WTC11 (cell line): ENCODE data around the gene ITLN2. TPM values are rescaled to one million over a fixed set of nuclear protein-coding genes. Genes with fewer than 3 reads are reported as not detected.

Experiments
- ATAC-seq: fragments of 200-7000 bp; cut with Tn5 transposase; 2 replicates; pipeline ENCODE4 v1.10.0; 2021; ENCODE audit warnings: mild to moderate bottlenecking, moderate library complexity
- CTCF ChIA-PET: fragments of 300-600 bp; sonication (Branson Sonifier 250); formaldehyde crosslinking; loops from one replicate; lab custom pipeline; 2021; ENCODE audit warnings: antibody characterized with exemption; lab: Charles Lee
- POLR2A ChIA-PET: fragments of 350-600 bp; sonication (Branson Sonifier 250); formaldehyde crosslinking; loops from one replicate; lab custom pipeline; 2021; ENCODE audit warnings: antibody characterized with exemption; lab: Charles Lee
- DNase-seq: peaks from one replicate; pipeline ENCODE4 v3.0.0; 2021; ENCODE audit warnings: low spot score
- H3K27ac Mint-ChIP-seq: 2 replicates; pipeline ENCODE4 v1.8.0; 2021; ENCODE audit warnings: mixed read lengths
- H3K27me3 Mint-ChIP-seq: 2 replicates; pipeline ENCODE4 v1.8.0; 2021; ENCODE audit warnings: low read depth, mild to moderate bottlenecking, moderate library complexity, mixed read lengths
- H3K36me3 Mint-ChIP-seq: 2 replicates; pipeline ENCODE4 v1.8.0; 2021; ENCODE audit warnings: mixed read lengths
- H3K4me1 Mint-ChIP-seq: 2 replicates; pipeline ENCODE4 v1.8.0; 2022; ENCODE audit warnings: mixed read lengths
- H3K4me3 Mint-ChIP-seq: 2 replicates; pipeline ENCODE4 v1.8.0; 2021; ENCODE audit warnings: mild to moderate bottlenecking, moderate library complexity, mixed read lengths
- H3K9me3 Mint-ChIP-seq: 2 replicates; pipeline ENCODE4 v1.8.0; 2021; ENCODE audit warnings: mixed read lengths
- ELF4 ChIP-seq: sonication (generic); formaldehyde crosslinking; IDR thresholded peaks from 2 replicates; pipeline ENCODE4 v1.8.1; 2022; ENCODE audit warnings: low read depth, mild to moderate bottlenecking, moderate library complexity, missing genetic modification reagents
- ETV6 ChIP-seq: sonication (generic); formaldehyde crosslinking; IDR thresholded peaks from 2 replicates; pipeline ENCODE4 v1.8.1; 2022; ENCODE audit warnings: mild to moderate bottlenecking, missing genetic modification reagents
- FOXK1 ChIP-seq: sonication (generic); formaldehyde crosslinking; IDR thresholded peaks from 2 replicates; pipeline ENCODE4 v1.8.0; 2022; ENCODE audit warnings: mild to moderate bottlenecking, moderate library complexity, missing genetic modification reagents
- IRF2 ChIP-seq: sonication (generic); formaldehyde crosslinking; IDR thresholded peaks from 2 replicates; pipeline ENCODE4 v1.8.0; 2022; ENCODE audit warnings: low read depth, missing genetic modification reagents, borderline replicate concordance
- MYBL2 ChIP-seq: sonication (generic); formaldehyde crosslinking; IDR thresholded peaks from 2 replicates; pipeline ENCODE4 v1.8.1; 2023; ENCODE audit warnings: mild to moderate bottlenecking, moderate library complexity, missing genetic modification reagents
- NFATC4 ChIP-seq: fragments of 250-450 bp; sonication (Bioruptor Pico); IDR thresholded peaks from 2 replicates; pipeline ENCODE4 v1.9.0; 2021; ENCODE audit warnings: mild to moderate bottlenecking
- NR1H2 ChIP-seq: sonication (generic); formaldehyde crosslinking; IDR thresholded peaks from 2 replicates; pipeline ENCODE4 v1.9.0; 2021; ENCODE audit warnings: mild to moderate bottlenecking, moderate library complexity, missing genetic modification reagents
- SP1 ChIP-seq: sonication (generic); formaldehyde crosslinking; conservative IDR thresholded peaks from 2 replicates; pipeline ENCODE4 v1.8.1; 2022; ENCODE audit warnings: missing genetic modification reagents
- TEAD1 ChIP-seq: sonication (generic); formaldehyde crosslinking; IDR thresholded peaks from 2 replicates; pipeline ENCODE4 v1.8.0; 2022; ENCODE audit warnings: mild to moderate bottlenecking, missing genetic modification reagents
- ZNF121 ChIP-seq: sonication (generic); formaldehyde crosslinking; IDR thresholded peaks from 2 replicates; pipeline ENCODE4 v1.8.0; 2023; ENCODE audit warnings: missing genetic modification reagents
- ZNF219 ChIP-seq: sonication (generic); formaldehyde crosslinking; IDR thresholded peaks from 2 replicates; pipeline ENCODE4 v1.8.0; 2023; ENCODE audit warnings: missing genetic modification reagents, mild to moderate bottlenecking, borderline replicate concordance
- ZNF232 ChIP-seq: sonication (generic); formaldehyde crosslinking; IDR thresholded peaks from 2 replicates; pipeline ENCODE4 v1.8.0; 2022; ENCODE audit warnings: mild to moderate bottlenecking, missing genetic modification reagents
- ZNF423 ChIP-seq: fragments of 250-450 bp; sonication (Bioruptor Pico); IDR thresholded peaks from 2 replicates; pipeline ENCODE4 v2.1.2; 2022; ENCODE audit warnings: mild to moderate bottlenecking, moderate library complexity
- total RNA-seq: library from RNA; stranded (reverse); gene quantifications from 3 replicates; pipeline ENCODE4 v1.2.3, GENCODE V29; 2021
- TF ChIP-seq, protein P1 (sequence below): fragments of 250-450 bp; sonication (Bioruptor Pico); IDR thresholded peaks from 2 replicates; pipeline ENCODE4 v1.9.0; 2021; ENCODE audit warnings: moderate library complexity, mild to moderate bottlenecking, inconsistent platforms, borderline replicate concordance
- TF ChIP-seq, protein P2 (sequence below): fragments of 250-450 bp; sonication (Bioruptor Pico); IDR thresholded peaks from 2 replicates; pipeline ENCODE4 v1.9.0; 2021; ENCODE audit warnings: mild to moderate bottlenecking
- TF ChIP-seq, protein P3 (sequence below): sonication (generic); formaldehyde crosslinking; IDR thresholded peaks from 2 replicates; pipeline ENCODE4 v1.8.0; 2022; ENCODE audit warnings: mild to moderate bottlenecking, missing genetic modification reagents
- TF ChIP-seq, protein P4 (sequence below): sonication (generic); formaldehyde crosslinking; IDR thresholded peaks from 2 replicates; pipeline ENCODE4 v1.8.0; 2022; ENCODE audit warnings: mild to moderate bottlenecking, missing genetic modification reagents
- TF ChIP-seq, protein P5 (sequence below): sonication (generic); formaldehyde crosslinking; IDR thresholded peaks from 2 replicates; pipeline ENCODE4 v1.8.0; 2023; ENCODE audit warnings: mild to moderate bottlenecking, missing genetic modification reagents
- TF ChIP-seq, protein P6 (sequence below): sonication (generic); formaldehyde crosslinking; IDR thresholded peaks from 2 replicates; pipeline ENCODE4 v1.8.1; 2023; ENCODE audit warnings: mild to moderate bottlenecking, moderate library complexity, missing genetic modification reagents
- TF ChIP-seq, protein P7 (sequence below): sonication (generic); formaldehyde crosslinking; IDR thresholded peaks from 2 replicates; pipeline ENCODE4 v1.8.0; 2022; ENCODE audit warnings: missing genetic modification reagents

Gene ITLN2
- total RNA-seq, 1 experiment from 2014 or later: 5.9 TPM

DNA sequence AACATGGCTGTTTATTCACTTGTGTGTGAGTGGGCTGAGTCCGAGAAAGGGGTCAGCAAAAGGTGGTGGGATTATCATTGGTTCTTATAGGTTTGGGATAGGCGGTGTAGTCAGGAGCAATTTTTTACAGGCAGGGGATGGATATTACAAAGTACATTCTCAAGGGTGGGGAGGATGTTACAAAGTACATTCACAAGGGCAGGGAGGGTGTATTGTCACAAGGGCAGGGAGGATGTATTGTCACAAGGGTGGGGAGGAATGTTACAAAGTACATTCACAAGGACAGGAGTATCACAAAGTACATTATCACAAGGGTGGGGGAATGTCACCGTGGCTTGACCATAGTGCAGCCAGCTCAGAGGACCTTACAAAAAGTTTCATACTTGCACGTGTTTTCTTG is 31.1 kb upstream of the ITLN2 start (continued):
- TF ChIP-seq, protein P1, sequence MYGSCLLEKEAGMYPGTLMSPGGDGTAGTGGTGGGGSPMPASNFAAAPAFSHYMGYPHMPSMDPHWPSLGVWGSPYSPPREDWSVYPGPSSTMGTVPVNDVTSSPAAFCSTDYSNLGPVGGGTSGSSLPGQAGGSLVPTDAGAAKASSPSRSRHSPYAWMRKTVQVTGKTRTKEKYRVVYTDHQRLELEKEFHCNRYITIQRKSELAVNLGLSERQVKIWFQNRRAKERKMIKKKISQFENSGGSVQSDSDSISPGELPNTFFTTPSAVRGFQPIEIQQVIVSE: no peak
- TF ChIP-seq, protein P2, sequence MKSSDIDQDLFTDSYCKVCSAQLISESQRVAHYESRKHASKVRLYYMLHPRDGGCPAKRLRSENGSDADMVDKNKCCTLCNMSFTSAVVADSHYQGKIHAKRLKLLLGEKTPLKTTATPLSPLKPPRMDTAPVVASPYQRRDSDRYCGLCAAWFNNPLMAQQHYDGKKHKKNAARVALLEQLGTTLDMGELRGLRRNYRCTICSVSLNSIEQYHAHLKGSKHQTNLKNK (CRISPR knock-in tag): no peak
- TF ChIP-seq, protein P3, sequence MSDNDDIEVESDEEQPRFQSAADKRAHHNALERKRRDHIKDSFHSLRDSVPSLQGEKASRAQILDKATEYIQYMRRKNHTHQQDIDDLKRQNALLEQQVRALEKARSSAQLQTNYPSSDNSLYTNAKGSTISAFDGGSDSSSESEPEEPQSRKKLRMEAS: no peak
- TF ChIP-seq, all 79 proteins: peak for 0

DNA sequence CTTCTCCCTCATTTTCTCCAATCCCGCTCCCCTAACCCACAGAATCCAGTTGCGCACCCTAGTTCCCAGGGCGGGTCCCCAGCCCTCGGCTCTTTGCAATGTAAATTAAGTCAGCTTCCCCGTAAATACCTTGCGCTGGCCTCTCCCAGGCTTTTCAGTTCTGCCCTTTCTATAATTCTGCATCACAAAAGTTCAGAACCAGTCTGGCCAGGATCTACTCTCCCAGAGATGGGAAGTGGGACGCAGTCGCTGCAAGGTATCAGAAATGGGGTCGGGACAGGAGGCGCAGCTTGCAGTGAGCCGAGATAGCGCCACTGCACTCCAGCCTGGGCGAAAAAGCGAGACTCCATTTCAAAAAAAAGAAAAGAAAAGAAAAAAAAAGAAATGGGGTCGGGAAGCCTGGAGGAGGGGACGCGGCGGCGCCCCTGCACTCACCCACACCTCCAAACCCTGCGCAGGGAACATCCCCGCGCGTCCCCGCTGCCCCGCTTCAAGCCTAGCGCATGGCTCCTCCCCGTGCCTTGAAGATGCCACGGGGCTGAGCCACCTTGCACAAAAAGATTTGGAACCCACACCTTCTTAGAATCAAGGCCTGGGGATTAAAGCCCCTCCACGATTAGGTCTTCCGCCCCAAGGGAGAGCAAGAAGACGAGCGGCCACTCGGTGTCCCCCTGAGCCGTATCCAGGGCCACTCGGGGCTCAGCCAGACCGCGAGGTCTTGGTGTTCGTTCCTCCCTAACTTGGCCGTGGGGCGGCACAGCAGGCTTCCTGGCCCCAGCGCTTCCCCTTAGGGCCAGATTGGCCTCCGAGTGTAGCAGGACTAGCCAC is 27.2 kb upstream of the ITLN2 start:
- H3K4me3 Mint-ChIP-seq: peak overlapping the region; percentile 71
- H3K27me3 Mint-ChIP-seq: no peaks in the 10 kb centered on the region
- TF ChIP-seq ZNF121 (CRISPR knock-in tag): peak; percentile 72; the same call in 1 of the 2 replicates
- no peak for TF ChIP-seq ZNF423 (CRISPR knock-in tag)
- 0 out of 2 replicates have a peak, but pooled peaks have one; percentile 53 for TF ChIP-seq ETV6 (CRISPR knock-in tag)
- TF ChIP-seq, protein P4, sequence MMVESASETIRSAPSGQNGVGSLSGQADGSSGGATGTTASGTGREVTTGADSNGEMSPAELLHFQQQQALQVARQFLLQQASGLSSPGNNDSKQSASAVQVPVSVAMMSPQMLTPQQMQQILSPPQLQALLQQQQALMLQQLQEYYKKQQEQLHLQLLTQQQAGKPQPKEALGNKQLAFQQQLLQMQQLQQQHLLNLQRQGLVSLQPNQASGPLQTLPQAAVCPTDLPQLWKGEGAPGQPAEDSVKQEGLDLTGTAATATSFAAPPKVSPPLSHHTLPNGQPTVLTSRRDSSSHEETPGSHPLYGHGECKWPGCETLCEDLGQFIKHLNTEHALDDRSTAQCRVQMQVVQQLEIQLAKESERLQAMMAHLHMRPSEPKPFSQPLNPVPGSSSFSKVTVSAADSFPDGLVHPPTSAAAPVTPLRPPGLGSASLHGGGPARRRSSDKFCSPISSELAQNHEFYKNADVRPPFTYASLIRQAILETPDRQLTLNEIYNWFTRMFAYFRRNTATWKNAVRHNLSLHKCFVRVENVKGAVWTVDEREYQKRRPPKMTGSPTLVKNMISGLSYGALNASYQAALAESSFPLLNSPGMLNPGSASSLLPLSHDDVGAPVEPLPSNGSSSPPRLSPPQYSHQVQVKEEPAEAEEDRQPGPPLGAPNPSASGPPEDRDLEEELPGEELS: peak; percentile 18; the same call in 1 of the 2 replicates
- no peak for TF ChIP-seq ELF4 (CRISPR knock-in tag)
- no peak for TF ChIP-seq NR1H2
- TF ChIP-seq, protein P3: peak; percentile 43; the same call in 1 of the 2 replicates
- 0 out of 2 replicates have a peak, but pooled peaks have one; percentile 24 for TF ChIP-seq ZNF232 (CRISPR knock-in tag)
- TF ChIP-seq, protein P5, sequence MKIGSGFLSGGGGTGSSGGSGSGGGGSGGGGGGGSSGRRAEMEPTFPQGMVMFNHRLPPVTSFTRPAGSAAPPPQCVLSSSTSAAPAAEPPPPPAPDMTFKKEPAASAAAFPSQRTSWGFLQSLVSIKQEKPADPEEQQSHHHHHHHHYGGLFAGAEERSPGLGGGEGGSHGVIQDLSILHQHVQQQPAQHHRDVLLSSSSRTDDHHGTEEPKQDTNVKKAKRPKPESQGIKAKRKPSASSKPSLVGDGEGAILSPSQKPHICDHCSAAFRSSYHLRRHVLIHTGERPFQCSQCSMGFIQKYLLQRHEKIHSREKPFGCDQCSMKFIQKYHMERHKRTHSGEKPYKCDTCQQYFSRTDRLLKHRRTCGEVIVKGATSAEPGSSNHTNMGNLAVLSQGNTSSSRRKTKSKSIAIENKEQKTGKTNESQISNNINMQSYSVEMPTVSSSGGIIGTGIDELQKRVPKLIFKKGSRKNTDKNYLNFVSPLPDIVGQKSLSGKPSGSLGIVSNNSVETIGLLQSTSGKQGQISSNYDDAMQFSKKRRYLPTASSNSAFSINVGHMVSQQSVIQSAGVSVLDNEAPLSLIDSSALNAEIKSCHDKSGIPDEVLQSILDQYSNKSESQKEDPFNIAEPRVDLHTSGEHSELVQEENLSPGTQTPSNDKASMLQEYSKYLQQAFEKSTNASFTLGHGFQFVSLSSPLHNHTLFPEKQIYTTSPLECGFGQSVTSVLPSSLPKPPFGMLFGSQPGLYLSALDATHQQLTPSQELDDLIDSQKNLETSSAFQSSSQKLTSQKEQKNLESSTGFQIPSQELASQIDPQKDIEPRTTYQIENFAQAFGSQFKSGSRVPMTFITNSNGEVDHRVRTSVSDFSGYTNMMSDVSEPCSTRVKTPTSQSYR (CRISPR knock-in tag): no peak
- TF ChIP-seq SP1 (CRISPR knock-in tag): peak; percentile 22; the same call in 1 of the 2 replicates
- TF ChIP-seq IRF2 (CRISPR knock-in tag): no peak
- TF ChIP-seq ZNF219 (CRISPR knock-in tag): no peak
- peak; percentile 12; the same call in 1 of the 2 replicates for TF ChIP-seq FOXK1 (CRISPR knock-in tag)
- TF ChIP-seq, protein P6, sequence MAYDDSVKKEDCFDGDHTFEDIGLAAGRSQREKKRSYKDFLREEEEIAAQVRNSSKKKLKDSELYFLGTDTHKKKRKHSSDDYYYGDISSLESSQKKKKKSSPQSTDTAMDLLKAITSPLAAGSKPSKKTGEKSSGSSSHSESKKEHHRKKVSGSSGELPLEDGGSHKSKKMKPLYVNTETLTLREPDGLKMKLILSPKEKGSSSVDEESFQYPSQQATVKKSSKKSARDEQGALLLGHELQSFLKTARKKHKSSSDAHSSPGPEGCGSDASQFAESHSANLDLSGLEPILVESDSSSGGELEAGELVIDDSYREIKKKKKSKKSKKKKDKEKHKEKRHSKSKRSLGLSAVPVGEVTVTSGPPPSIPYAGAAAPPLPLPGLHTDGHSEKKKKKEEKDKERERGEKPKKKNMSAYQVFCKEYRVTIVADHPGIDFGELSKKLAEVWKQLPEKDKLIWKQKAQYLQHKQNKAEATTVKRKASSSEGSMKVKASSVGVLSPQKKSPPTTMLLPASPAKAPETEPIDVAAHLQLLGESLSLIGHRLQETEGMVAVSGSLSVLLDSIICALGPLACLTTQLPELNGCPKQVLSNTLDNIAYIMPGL: no peak
- peak; percentile 77; the same call in 1 of the 2 replicates for TF ChIP-seq TEAD1 (CRISPR knock-in tag)
- TF ChIP-seq, protein P7, sequence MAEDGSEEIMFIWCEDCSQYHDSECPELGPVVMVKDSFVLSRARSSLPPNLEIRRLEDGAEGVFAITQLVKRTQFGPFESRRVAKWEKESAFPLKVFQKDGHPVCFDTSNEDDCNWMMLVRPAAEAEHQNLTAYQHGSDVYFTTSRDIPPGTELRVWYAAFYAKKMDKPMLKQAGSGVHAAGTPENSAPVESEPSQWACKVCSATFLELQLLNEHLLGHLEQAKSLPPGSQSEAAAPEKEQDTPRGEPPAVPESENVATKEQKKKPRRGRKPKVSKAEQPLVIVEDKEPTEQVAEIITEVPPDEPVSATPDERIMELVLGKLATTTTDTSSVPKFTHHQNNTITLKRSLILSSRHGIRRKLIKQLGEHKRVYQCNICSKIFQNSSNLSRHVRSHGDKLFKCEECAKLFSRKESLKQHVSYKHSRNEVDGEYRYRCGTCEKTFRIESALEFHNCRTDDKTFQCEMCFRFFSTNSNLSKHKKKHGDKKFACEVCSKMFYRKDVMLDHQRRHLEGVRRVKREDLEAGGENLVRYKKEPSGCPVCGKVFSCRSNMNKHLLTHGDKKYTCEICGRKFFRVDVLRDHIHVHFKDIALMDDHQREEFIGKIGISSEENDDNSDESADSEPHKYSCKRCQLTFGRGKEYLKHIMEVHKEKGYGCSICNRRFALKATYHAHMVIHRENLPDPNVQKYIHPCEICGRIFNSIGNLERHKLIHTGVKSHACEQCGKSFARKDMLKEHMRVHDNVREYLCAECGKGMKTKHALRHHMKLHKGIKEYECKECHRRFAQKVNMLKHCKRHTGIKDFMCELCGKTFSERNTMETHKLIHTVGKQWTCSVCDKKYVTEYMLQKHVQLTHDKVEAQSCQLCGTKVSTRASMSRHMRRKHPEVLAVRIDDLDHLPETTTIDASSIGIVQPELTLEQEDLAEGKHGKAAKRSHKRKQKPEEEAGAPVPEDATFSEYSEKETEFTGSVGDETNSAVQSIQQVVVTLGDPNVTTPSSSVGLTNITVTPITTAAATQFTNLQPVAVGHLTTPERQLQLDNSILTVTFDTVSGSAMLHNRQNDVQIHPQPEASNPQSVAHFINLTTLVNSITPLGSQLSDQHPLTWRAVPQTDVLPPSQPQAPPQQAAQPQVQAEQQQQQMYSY (CRISPR knock-in tag): no peak
- TF ChIP-seq NFATC4 (CRISPR knock-in tag): no peak
- TF ChIP-seq, protein P2 (CRISPR knock-in tag): no peak
- TF ChIP-seq MYBL2 (CRISPR knock-in tag): no peak; the same call in 1 of the 2 replicates
- TF ChIP-seq, all 79 proteins: peak for 8
- DNase-seq (peak; percentile 80), ATAC-seq (peak; percentile 89)
- POLR2A ChIA-PET: interaction anchor here (0.7 to 0.9 kb wide), 3 partner anchors 32 to 257 kb away, joined by 3 to 5 read pairs (median 3); no protein-coding TSS in a partner anchor
- Mint-ChIP-seq H3K4me1 (peaks cover 50% of the 10 kb centered on the region), H3K36me3 (peaks cover 8% of the 10 kb centered on the region), H3K27ac (peak overlapping the region; percentile 99), H3K9me3 (peaks cover 5% of the 10 kb centered on the region)
- CTCF ChIA-PET: interaction anchor here (1.0 kb wide), 5 partner anchors 8 to 40 kb away, joined by 3 to 7 read pairs (median 4); partner anchors contain the start of gene ITLN2
